Activated T-cell treated with anti-CD3 and anti-CD28 coated beads for 48 hours (primary cell): Measurements from ENCODE around the gene SEC16A.
A peak's percentile ranks its signal among the peaks of the same experiment; 100 is the strongest.
"Not testable (repeated sequence)": the region's sequence is repeated elsewhere in the genome, so short reads cannot be mapped to it uniquely, and the experiment has no call there.

Experiments
- DNase-seq: peaks from one replicate; pipeline ENCODE4 v3.0.0-alpha.2; 2020; ENCODE audit warnings: low read depth

Gene SEC16A

DNA sequence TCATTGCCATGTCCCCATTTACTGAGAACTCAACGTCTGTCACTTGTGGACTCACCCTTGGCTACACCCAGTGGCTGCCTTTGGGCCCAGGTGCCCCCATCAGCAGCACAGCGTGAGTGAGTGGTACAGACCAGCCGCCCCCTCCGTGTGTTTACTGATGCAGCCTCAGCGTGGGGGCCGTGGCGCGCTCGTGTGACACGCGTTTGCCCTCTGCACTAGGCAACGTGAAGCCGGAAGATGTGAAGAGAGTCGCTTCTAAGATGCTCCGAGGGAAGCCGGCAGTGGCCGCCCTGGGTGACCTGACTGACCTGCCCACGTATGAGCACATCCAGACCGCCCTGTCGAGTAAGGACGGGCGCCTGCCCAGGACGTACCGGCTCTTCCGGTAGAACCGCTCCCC, 60.0 kb downstream of the SEC16A start:
- no peak for DNase-seq

DNA sequence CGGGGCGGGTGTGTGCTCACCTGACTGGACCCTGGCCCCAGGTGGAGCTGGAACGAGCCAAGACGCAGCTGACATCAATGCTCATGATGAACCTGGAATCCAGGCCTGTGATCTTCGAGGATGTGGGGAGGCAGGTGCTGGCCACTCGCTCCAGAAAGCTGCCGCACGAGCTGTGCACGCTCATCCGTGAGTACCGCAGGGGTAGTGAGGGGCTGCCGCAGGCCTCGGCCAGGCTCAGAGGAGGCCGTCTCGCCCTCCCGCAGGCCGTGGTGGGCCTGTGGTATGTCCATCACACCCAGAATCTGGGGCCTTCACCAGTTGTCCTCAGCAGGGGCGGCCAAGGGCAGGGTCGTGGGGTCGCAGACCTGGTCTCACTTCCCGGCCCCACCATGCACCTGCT, 61.0 kb downstream of the SEC16A start:
- DNase-seq: no peak

- DNase-seq: no peak
These were observed 63.8 kb downstream of the SEC16A start for GRCh38 chr9:136419092-136419420.

- no peak for DNase-seq
These were observed 64.4 kb downstream of the SEC16A start for GRCh38 chr9:136418182-136419091.

DNA sequence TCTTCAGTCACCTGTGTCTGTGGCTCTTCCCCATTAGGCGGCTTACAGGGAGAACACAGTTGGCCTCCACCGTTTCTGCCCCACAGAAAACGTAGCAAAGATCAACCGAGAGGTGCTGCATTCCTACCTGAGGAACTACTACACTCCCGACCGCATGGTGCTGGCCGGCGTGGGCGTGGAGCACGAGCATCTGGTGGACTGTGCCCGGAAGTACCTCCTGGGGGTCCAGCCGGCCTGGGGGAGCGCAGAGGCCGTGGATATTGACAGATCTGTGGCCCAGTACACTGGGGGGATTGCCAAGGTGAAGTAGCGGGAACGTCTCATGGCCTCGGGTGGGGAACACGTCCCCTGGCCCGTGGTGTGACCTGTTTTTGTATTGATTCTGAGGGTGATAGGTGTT, 65.9 kb downstream of the SEC16A start:
- DNase-seq: no peak

- no peak for DNase-seq
These were observed 66.4 kb downstream of the SEC16A start for GRCh38 chr9:136416427-136416826.

DNA sequence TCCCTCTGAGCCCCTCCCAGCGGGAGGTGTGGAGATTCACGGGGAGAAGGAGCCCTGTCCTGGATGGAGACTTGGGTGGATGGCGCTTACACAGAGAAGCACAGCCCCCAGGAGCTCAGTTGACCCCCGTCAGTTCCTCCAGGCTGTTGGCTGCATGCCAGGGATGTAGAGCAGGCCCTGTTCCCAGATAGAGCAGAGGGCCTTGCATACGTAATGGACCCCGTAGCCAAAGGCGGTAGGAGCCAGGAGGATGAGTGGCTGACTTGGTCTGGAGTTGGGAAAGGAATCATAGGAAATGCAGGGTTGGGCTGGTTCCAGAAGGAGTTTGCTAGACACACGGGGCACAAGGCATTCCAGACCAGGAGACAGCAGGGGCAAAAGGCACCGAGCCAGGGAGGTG, 69.9 kb downstream of the SEC16A start:
- DNase-seq: no peak

DNA sequence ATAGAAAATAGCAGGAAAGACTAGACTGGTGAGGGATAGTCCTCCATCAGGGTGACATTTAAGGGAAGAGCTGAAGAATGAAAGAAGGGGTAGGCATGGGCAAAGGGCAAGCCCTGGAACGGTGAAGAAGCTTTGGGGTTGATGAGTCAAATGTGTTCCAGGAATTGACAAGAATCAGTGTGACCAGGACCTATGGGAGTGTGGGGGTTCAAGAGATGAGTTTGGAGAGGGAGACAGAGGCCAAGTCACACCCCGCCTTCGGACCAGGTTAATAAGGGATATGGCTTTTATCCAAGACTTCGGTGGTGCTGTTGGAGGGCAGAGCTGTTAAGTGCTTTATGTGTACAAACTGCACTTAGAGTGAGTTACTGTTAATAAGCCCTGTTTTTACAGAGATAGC, 71.5 kb downstream of the SEC16A start:
- DNase-seq: no peak

GRCh38 chr9:136410500-136411287, 72.1 kb downstream of the SEC16A start, which contains the start of the genes ENTR1 and PMPCA:
Gene ENTR1 (minus strand): TSS chr9:136410614. CDS start chr9:136410397, 217 bp downstream.
Gene PMPCA (plus strand): TSS chr9:136410658. CDS start chr9:136410669, 11 bp downstream.
- DNase-seq: peak; percentile 96

DNA sequence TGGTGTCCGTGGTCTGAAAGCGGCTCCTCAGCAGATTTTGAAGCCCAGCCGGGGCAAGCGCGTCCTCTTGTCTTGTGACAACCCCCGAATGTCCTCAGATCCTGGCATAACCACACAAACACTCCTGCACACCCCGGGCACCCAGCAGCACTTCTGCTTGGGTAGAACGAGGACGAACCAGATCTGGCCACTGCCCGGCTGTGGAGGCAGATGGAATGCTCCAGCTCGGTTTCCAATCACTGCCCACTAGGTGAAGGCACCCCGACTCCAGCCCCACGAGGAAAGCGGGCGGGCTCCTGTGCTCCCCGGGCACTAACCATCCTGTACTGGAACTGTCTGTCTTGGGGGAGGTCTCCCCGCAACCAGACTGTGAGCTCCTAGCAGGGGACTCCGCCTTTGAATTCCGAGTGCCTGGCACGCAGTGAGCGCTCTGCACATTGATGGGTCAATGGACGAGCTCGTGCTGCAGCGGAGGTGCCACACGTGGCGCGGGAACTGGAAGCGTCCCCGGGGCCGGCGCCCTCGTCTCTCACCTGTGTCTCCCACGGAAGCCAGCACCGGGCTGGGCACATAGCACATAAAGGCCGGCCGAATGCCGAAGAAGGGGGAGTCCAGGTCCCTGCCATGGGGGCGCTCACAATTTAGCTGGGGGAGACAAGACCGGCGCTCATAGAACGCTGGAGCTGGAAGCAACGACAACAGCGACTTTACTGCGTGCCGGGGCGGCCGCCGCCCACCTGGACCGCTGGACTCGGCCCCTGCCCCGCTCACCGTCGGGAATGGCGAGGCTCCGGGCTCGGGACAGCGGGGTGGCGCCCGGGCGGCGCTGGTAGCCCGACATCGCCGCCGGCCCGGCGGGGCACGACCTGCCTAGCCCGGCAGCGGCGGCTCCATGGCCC, 73.0 kb downstream of the SEC16A start:
- DNase-seq: peak; percentile 30

DNA sequence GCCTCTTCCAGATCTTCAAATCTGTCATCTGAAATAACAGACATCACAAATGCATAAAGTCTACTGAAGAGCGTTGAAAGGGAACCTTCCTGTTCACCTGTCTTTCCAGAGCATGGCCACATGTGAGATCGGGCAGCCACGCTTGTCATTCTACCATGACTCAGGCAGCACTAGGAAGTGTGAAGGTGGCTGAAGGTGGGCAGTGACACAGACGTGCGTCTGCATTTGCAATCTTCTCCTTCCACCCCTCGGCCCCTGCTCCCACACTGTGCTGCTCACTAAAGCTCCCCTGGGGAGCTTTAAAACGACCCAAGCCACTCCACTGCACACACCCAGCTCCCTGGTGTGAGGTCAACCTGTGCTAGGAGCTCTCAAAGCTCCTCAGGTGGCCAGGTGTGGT, 74.9 kb downstream of the SEC16A start:
- no peak for DNase-seq

DNA sequence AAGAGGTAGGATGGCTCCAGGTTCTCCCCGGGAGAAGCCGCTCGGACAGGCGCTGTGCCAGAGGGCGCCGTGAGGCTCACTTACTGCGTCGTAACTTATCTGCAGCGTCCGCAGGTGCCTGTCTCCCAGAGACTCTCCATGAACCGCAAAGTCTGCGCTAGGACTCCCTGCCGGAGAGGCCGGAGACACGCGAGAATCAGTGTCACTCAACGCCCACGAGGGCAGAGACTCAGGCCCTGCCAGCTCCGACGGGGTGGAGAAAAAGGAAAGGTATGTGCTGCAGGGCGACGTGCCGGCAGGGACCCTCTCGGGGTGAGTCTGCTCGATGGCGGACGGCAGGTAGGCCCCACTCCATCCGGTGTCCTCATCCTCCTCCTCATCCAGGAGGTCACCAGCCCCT, 75.8 kb downstream of the SEC16A start:
- DNase-seq: not testable (repeated sequence)

- not testable (repeated sequence) for DNase-seq
These were observed 76.9 kb downstream of the SEC16A start for GRCh38 chr9:136405904-136406303.

DNA sequence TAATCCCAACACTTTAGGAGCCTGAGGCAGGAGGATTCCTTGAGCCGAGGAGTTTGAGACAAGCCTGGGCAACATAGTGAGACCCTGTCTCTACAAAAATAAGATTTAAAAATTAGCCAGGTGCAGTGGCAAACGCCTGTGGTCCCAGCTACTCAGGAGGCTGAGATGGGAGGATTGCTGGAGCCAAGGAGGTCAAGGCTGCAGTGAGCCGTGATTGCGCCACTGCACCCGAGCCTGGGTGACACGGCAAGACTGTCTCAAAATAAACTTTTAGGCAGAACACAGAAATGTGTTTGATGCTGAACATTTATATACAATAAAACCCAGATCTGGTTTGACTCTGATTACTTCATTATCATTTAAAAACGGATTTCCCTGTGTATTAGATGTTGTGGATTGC, 77.4 kb downstream of the SEC16A start:
- no peak for DNase-seq

DNA sequence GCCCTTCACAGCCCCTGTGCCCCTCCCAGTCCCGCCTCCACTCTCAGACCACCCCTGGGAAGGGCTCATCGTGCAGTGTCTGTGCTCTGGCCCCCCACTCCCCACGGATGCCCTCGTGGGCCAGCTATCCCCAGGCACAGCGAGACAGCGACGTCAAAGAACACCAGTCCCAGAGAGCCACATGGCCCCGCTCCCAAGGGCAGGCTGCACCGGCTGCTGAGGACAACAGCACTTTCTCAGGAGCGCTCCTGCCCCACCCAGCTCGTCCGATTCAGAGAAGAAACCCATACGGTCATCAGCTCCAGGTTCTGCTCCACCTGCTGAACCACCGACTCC, 78.1 kb downstream of the SEC16A start:
- no peak for DNase-seq

DNA sequence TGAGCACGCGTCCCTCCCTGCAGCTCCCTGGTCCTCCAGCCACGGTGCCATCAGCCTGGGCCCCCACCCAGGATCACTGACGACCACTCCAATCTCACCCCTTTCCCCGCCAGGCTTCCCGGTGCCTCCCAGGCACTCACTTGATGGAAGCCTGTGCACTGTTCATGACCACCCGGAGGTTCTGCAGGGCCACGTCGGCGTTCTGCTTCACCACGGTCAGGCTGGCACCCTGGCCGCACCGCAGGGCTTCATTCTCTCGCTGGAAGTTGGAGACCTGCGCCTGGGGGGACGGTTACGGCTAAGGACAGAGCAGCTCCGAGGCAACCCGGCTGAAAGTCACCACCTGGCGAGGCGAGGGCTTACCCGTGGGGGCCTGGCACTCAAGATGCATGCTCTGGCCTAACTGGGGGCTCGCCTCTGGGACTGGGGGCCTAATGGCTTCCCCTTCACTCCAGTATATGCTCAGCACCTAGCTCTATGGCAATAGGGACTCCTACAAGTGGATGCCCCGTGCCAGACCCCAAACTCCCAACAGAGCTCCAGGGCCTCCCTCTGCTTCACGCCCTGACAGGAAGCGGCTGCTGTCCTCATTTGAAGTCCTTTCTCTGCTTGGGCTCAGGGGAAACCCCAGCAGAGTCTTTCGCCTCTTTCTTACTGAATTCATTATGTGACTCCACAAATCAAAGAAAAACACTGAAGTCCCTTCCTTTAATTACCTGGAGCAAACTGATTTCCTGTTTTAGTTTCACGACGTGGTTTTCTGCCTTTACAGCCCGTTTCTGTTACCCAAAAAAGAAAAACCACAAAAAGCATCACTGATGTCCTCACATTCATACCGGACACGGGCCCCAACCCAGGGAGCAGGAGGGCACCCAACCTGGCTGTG, 78.7 kb downstream of the SEC16A start:
- DNase-seq: peak; percentile 38

- peak; percentile 66 for DNase-seq
These were observed 79.3 kb downstream of the SEC16A start for GRCh38 chr9:136403538-136403914.

DNA sequence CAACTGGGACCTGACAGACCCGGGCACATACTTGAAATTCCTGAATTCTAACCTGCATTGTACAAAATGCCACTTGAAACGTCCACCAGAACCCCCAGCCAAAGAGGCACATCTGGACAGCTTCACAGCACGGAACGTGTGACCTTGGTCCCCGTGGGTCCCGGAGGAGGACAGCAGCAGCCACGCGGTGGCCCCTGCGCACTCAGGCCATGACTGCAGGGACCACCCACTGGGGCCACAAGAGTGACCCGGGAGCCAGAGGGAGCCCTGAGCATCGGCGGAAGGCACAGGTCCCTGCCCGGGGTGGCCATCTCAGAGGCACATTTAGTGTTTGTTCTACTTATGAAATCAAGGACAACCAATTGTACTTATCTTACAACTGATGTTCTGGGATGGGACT, 80.8 kb downstream of the SEC16A start:
- DNase-seq: no peak

DNA sequence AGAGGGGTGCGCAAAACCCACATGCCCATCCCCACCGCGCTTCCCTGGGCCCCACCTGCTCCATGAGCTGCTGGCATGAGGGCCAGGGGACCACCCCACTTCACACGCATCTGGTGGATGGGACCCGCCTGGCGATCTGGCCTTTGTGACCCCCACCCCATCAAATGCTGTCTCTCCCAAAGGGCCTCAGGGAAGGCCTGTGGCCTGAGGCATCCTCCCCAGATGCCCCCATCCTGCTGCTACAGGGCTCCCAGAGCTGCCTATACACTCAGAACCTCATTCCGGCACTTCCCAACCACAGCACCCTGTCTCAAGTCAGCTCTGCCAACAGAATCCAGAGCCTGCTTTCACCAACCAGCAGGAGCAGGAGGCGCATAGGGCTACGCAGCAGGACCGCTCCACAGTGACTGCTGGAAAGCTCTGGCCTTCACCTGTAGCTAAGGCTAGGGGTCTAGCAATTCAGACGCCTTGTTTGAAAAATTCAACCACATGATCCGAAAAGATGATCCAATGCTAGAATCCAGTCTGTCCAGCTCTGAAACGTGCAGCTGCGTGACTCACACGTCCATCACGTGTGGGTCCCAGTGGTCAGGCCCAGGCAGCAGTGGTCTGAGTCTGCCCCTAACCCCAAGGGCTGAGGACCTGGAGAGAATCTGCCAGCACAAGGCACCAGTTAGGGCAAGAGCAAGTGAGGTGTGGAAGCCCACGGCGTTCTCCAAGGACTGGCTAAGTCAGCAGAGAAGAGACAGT, 81.5 kb downstream of the SEC16A start:
- no peak for DNase-seq

DNA sequence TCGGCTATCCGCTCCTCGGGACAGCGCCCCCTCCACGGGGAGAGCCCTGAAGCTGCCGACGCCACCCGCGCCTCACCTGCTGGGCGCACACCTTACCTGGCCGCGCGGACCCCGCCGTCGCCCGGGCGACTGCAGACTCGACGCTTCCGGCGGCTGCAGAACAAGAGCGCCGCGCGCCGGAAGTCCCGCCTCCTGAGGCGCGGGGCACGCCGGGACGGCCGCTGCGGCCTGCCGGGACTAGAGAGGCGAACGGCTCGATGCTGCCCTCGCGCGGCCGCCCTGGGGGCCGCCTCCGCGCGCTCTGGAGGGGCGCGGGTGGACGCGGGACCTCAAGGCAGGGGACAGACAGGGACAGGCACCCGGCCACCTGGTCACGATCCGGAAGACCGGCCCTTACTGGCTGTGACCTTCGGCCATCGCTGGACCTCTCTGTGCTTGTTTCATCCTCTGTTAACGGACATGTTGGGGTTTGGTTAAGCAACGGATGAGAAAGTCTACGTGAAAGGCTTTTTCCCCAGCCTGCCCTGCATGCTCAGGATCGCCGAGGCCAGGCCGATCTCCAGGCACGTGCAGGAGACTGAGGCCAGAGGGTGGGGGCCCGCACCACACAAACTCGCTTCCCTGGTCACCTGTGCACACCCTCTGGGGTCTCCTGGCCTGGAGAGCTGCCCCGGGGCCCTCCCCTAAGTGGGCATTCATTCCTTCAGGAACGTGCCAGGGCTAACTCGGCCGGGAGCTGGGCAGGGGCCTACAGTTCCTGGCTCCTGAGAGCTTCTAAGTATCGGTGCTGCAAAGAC, 82.6 kb downstream of the SEC16A start, which contains the start of gene SNAPC4:
Gene SNAPC4, minus strand, starts transcription at position 133 of the 797 bp plus-strand sequence. CDS start 1,742 bp downstream, outside the sequence.
- peak; percentile 91 for DNase-seq
